HepG2 (cell line): ENCODE data around the gene VPS29. TPM values are rescaled to one million over a fixed set of nuclear protein-coding genes. Genes with fewer than 3 reads are reported as not detected.
A peak's percentile ranks its signal among the peaks of the same experiment; 100 is the strongest.

ENCODE experiments used
- FOXM1 ChIP-seq: sonication (generic); formaldehyde crosslinking; IDR thresholded peaks from 2 replicates; pipeline ENCODE4 v1.5.0; 2020; ENCODE audit warnings: missing genetic modification reagents
- FOXO4 ChIP-seq: sonication (generic); formaldehyde crosslinking; conservative IDR thresholded peaks from 2 replicates; pipeline ENCODE4 v1.8.1; 2023; ENCODE audit warnings: missing genetic modification reagents
- NCOA5 ChIP-seq: sonication (generic); formaldehyde crosslinking; IDR thresholded peaks from 2 replicates; pipeline ENCODE4 v1.4.0; 2020; ENCODE audit warnings: missing genetic modification reagents
- NFAT5 ChIP-seq: sonication (generic); formaldehyde crosslinking; IDR thresholded peaks from 2 replicates; pipeline ENCODE4 v1.4.0; 2020; ENCODE audit warnings: missing genetic modification reagents
- PBX3 ChIP-seq: sonication (generic); formaldehyde crosslinking; IDR thresholded peaks from 2 replicates; pipeline ENCODE4 v1.8.1; 2023; ENCODE audit warnings: missing genetic modification reagents, inconsistent platforms, borderline replicate concordance
- PRPF4 ChIP-seq: fragments of 200-400 bp; formaldehyde crosslinking; IDR thresholded peaks from 2 replicates; pipeline ENCODE4 v1.6.1; 2016; ENCODE audit warnings: low read length, low read depth; ENCODE audit not compliant: poor library complexity, severe bottlenecking
- SALL1 ChIP-seq: sonication (generic); formaldehyde crosslinking; IDR thresholded peaks from 2 replicates; pipeline ENCODE4 v1.8.0; 2022; ENCODE audit warnings: mild to moderate bottlenecking, missing genetic modification reagents
- SPEN ChIP-seq: sonication (generic); formaldehyde crosslinking; IDR thresholded peaks from 2 replicates; pipeline ENCODE4 v1.5.1; 2020; ENCODE audit warnings: low read depth, mild to moderate bottlenecking, missing genetic modification reagents
- ZBTB25 ChIP-seq: IDR thresholded peaks from 2 replicates; pipeline ENCODE4 v1.6.1; 2018; ENCODE audit warnings: missing genetic modification reagents
- ZBTB42 ChIP-seq: sonication (generic); formaldehyde crosslinking; IDR thresholded peaks from 2 replicates; pipeline ENCODE4 v1.5.0; 2020; ENCODE audit warnings: mild to moderate bottlenecking, missing genetic modification reagents
- ZKSCAN5 ChIP-seq: sonication (generic); formaldehyde crosslinking; IDR thresholded peaks from 2 replicates; pipeline ENCODE4 v1.5.1; 2020; ENCODE audit warnings: mild to moderate bottlenecking, missing genetic modification reagents
- ZNF343 ChIP-seq: sonication (generic); formaldehyde crosslinking; IDR thresholded peaks from 2 replicates; pipeline ENCODE4 v1.4.0; 2020; ENCODE audit warnings: mild to moderate bottlenecking, missing genetic modification reagents
- ZNF558 ChIP-seq: sonication (generic); formaldehyde crosslinking; IDR thresholded peaks from 2 replicates; pipeline ENCODE4 v1.9.0; 2022; ENCODE audit warnings: mild to moderate bottlenecking, missing genetic modification reagents, borderline replicate concordance
- ZNF841 ChIP-seq: sonication (generic); formaldehyde crosslinking; IDR thresholded peaks from 2 replicates; pipeline ENCODE4 v1.8.1; 2023; ENCODE audit warnings: missing genetic modification reagents, borderline replicate concordance
- polyA plus RNA-seq, 8 experiments: library from polyadenylated mRNA; depleted of rRNA in 3 of 8; stranded (reverse) in 7 of 8; unstranded in 1 of 8; fragments of >200 nt; fragmentation: Illumina TruSeq in 4 of 8; extraction: Trizol in 4 of 8; gene quantifications; 2 replicates each; pipeline versions ENCODE4 v1.2.1 to v1.2.3, GENCODE V29; 2011 to 2016; ENCODE audit warnings: low read depth in 4 of 8, missing spikeins in 1 of 8, mixed read lengths in 1 of 8; ENCODE audit not compliant: insufficient read depth in 1 of 8
- total RNA-seq, 5 experiments: library from RNA; depleted of rRNA; stranded (reverse); fragments of >200 nt; fragmentation: Illumina TruSeq; extraction: Trizol; gene quantifications; 2 replicates each; pipeline ENCODE4 v1.2.3, GENCODE V29; 2016; ENCODE audit warnings: low read depth in 1 of 5
- TF ChIP-seq, protein P1 (sequence below): sonication (generic); formaldehyde crosslinking; conservative IDR thresholded peaks from 2 replicates; pipeline ENCODE4 v1.8.0; 2022; ENCODE audit warnings: low read depth, missing genetic modification reagents
- TF ChIP-seq, protein P2 (sequence below): sonication (generic); formaldehyde crosslinking; IDR thresholded peaks from 2 replicates; pipeline ENCODE4 v1.5.1; 2020; ENCODE audit warnings: missing genetic modification reagents, mild to moderate bottlenecking, borderline replicate concordance

Gene VPS29
- total and polyA plus RNA-seq, 2 of the 13 experiments (the other 11 are each of a cell fraction or from before 2014, with no cell fraction given), result 107 to 114 TPM

DNA sequence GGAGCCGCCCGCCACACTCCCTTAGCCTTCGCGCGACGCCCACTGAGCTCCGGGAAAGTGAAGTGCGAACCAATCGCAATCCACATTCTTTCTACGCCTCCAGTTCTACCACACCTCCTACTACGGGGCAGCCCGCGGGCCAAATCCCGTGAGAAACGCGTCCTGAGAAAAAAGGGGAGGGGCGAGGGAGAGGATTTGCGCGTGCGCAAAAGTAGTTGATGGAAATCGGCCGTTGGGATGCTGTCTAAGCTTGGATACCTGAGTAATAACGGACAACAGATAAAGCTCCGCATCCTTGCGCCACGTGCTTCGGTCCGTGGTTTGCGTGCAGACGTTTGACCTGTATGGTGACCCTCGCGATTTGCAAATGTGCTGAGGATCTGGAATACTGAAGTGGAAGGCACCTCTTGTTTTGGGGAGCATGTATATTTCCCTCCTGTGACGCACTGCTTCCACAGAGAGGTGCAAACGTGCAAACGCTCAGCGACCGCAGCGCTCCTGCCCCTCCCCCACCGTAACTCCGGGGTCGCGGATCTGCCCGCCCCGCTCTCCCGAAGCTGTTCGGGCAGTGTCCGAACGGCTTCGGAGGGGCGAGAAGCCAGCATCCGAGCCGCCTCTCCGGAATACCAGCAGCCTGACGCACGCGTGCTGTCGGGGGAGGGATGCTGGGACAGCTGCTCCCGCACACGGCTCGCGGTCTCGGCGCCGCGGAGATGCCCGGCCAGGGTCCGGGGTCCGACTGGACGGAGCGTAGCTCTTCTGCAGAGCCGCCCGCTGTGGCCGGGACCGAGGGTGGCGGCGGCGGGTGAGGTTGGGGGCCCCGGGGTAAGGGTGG, 33.5 kb downstream of the VPS29 start, which contains the start of the genes FAM216A and GPN3 (continued):
- TF ChIP-seq NFAT5 (CRISPR knock-in tag) (peak; percentile 88; the same call in 1 of the 2 replicates), ZNF841 (peak; percentile 58; the same call in 1 of the 2 replicates), ZNF558 (CRISPR knock-in tag) (peak; percentile 15; the same call in 1 of the 2 replicates), PRPF4 (no peak), PBX3 (CRISPR knock-in tag) (no peak), SALL1 (CRISPR knock-in tag) (peak; percentile 73; the same call in 1 of the 2 replicates), FOXO4 (CRISPR knock-in tag) (0 out of 2 replicates have a peak, but pooled peaks have one; percentile 7), NCOA5 (CRISPR knock-in tag) (no peak), ZBTB25 (CRISPR knock-in tag) (peak; percentile 74; the same call in 1 of the 2 replicates), SPEN (CRISPR knock-in tag) (peak; percentile 89), ZNF343 (0 out of 2 replicates have a peak, but pooled peaks have one; percentile 41), ZKSCAN5 (CRISPR knock-in tag) (0 out of 2 replicates have a peak, but pooled peaks have one; percentile 6), FOXM1 (CRISPR knock-in tag) (no peak), ZBTB42 (CRISPR knock-in tag) (no peak)
- TF ChIP-seq, protein P1, sequence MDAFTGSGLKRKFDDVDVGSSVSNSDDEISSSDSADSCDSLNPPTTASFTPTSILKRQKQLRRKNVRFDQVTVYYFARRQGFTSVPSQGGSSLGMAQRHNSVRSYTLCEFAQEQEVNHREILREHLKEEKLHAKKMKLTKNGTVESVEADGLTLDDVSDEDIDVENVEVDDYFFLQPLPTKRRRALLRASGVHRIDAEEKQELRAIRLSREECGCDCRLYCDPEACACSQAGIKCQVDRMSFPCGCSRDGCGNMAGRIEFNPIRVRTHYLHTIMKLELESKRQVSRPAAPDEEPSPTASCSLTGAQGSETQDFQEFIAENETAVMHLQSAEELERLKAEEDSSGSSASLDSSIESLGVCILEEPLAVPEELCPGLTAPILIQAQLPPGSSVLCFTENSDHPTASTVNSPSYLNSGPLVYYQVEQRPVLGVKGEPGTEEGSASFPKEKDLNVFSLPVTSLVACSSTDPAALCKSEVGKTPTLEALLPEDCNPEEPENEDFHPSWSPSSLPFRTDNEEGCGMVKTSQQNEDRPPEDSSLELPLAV (CRISPR knock-in tag), result peak; percentile 84; the same call in 1 of the 2 replicates
- TF ChIP-seq, protein P2, sequence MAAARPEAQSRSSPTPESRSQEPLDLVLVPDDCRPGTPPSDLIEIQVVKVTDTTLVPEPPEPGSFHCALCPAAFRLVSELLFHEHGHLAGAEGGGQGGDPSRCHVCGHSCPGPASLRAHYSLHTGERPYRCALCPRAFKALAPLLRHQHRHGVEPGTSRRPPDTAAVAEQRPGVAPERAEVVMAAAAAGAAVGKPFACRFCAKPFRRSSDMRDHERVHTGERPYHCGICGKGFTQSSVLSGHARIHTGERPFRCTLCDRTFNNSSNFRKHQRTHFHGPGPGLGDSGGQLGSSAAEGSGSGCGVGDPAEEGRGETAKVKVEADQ (CRISPR knock-in tag), result peak; percentile 69
